GM23338 (cell line): Measurements from ENCODE around the gene IMMP2L. TPM values are rescaled to one million over a fixed set of nuclear protein-coding genes. Genes with fewer than 3 reads are reported as not detected.

ENCODE experiments used
- ATAC-seq: fragments of 200-7000 bp; cut with Tn5 transposase; 3 replicates; pipeline ENCODE4 v1.9.1; 2020
- DNase-seq: peaks from one replicate; pipeline ENCODE4 v3.0.0-alpha.2; 2015; ENCODE audit warnings: low spot score
- H2AFZ ChIP-seq: fragments of 200-600 bp; sonication (generic); 2 replicates; pipeline ENCODE4 v1.8.0; 2016; ENCODE audit warnings: antibody characterized with exemption, mild to moderate bottlenecking, moderate library complexity
- H3F3A ChIP-seq: fragments of 200-600 bp; sonication (generic); replicated peaks from 2 replicates; pipeline ENCODE4 v1.8.0; 2017; ENCODE audit warnings: antibody characterized with exemption, mixed run types, low read depth
- H3K27ac ChIP-seq: fragments of 200-600 bp; sonication (generic); 2 replicates; pipeline ENCODE4 v1.6.1; 2016; ENCODE audit warnings: low read depth
- H3K27me3 ChIP-seq: fragments of 200-600 bp; sonication (generic); 2 replicates; pipeline ENCODE4 v1.8.0; 2016; ENCODE audit warnings: mild to moderate bottlenecking, mixed run types, moderate library complexity; ENCODE audit not compliant: insufficient read depth
- H3K36me3 ChIP-seq: fragments of 200-600 bp; sonication (generic); 2 replicates; pipeline ENCODE4 v1.8.0; 2016; ENCODE audit warnings: mild to moderate bottlenecking; ENCODE audit not compliant: insufficient read depth
- H3K4me1 ChIP-seq: fragments of 200-600 bp; sonication (generic); 2 replicates; pipeline ENCODE4 v1.8.0; 2016; ENCODE audit warnings: mild to moderate bottlenecking, moderate library complexity; ENCODE audit not compliant: insufficient read depth
- H3K4me2 ChIP-seq: fragments of 200-600 bp; sonication (generic); 2 replicates; pipeline ENCODE4 v1.7.1; 2017; ENCODE audit warnings: mixed run types
- H3K4me3 ChIP-seq: fragments of 200-600 bp; sonication (generic); 2 replicates; pipeline ENCODE4 v1.6.1; 2016; ENCODE audit warnings: mixed run types
- H3K79me2 ChIP-seq: fragments of 200-600 bp; sonication (generic); replicated peaks from 2 replicates; pipeline ENCODE4 v1.8.0; 2017; ENCODE audit warnings: mild to moderate bottlenecking; ENCODE audit not compliant: insufficient read depth
- H3K9me2 ChIP-seq: fragments of 200-600 bp; sonication (generic); 2 replicates; pipeline ENCODE4 v1.8.0; 2017; ENCODE audit not compliant: insufficient read depth
- H4K20me1 ChIP-seq: fragments of 200-600 bp; sonication (generic); replicated peaks from 2 replicates; pipeline ENCODE4 v1.8.0; 2017; ENCODE audit warnings: mild to moderate bottlenecking; ENCODE audit not compliant: insufficient read depth
- H3K27ac Mint-ChIP-seq: 2 replicates; pipeline ENCODE4 v1.8.0; 2020; ENCODE audit warnings: inconsistent platforms, mild to moderate bottlenecking, moderate library complexity, mixed read lengths
- H3K27me3 Mint-ChIP-seq: 3 replicates; pipeline ENCODE4 v1.8.0; 2022; ENCODE audit warnings: low read depth, mild to moderate bottlenecking, moderate library complexity, mixed read lengths, inconsistent platforms; ENCODE audit not compliant: insufficient read depth, poor library complexity
- H3K36me3 Mint-ChIP-seq: 3 replicates; pipeline ENCODE4 v1.8.0; 2021; ENCODE audit warnings: low read depth, mild to moderate bottlenecking, inconsistent platforms, moderate library complexity, mixed read lengths
- H3K4me1 Mint-ChIP-seq: 3 replicates; pipeline ENCODE4 v1.8.0; 2020; ENCODE audit warnings: mild to moderate bottlenecking, inconsistent platforms, mixed read lengths
- H3K4me3 Mint-ChIP-seq: 3 replicates; pipeline ENCODE4 v1.8.0; 2021; ENCODE audit warnings: moderate library complexity, mild to moderate bottlenecking, inconsistent platforms, mixed read lengths
- H3K9me3 Mint-ChIP-seq: 3 replicates; pipeline ENCODE4 v1.8.0; 2020; ENCODE audit warnings: moderate library complexity, mild to moderate bottlenecking, inconsistent platforms, mixed read lengths
- CREB1 ChIP-seq: fragments of 250-450 bp; sonication (Bioruptor Pico); IDR thresholded peaks from 2 replicates; pipeline ENCODE4 v1.5.0; 2020; ENCODE audit warnings: low read depth, mild to moderate bottlenecking, moderate library complexity
- CTCF ChIP-seq, 2 experiments: fragments of 200-600 bp in 1 of 2; sonication (generic) in 1 of 2; conservative IDR thresholded peaks; 2 replicates each; pipeline versions ENCODE4 v1.5.1 to v1.6.1; 2016 to 2017; ENCODE audit warnings: antibody characterized with exemption in 2 of 2, low read depth in 2 of 2, mild to moderate bottlenecking in 2 of 2, moderate library complexity in 1 of 2
- ETS1 ChIP-seq: IDR thresholded peaks from 2 replicates; pipeline ENCODE4 v1.6.1; 2016; ENCODE audit warnings: antibody characterized with exemption
- EZH2 ChIP-seq: fragments of 200-600 bp; sonication (generic); IDR thresholded peaks from one replicate; pipeline ENCODE4 v1.8.0; 2017; ENCODE audit warnings: antibody characterized with exemption, mild to moderate bottlenecking, low read depth; ENCODE audit not compliant: unreplicated experiment
- EZH2phosphoT487 ChIP-seq: fragments of 200-600 bp; sonication (generic); IDR thresholded peaks from one replicate; pipeline ENCODE4 v1.8.1; 2018; ENCODE audit warnings: antibody characterized with exemption; ENCODE audit not compliant: unreplicated experiment
- JUNB ChIP-seq: IDR thresholded peaks from one replicate; pipeline ENCODE4 v1.6.1; 2016; ENCODE audit warnings: antibody characterized with exemption; ENCODE audit not compliant: unreplicated experiment
- NANOG ChIP-seq: IDR thresholded peaks from 2 replicates; pipeline ENCODE4 v1.6.1; 2016; ENCODE audit warnings: antibody characterized with exemption, borderline replicate concordance
- POLR2AphosphoS5 ChIP-seq: IDR thresholded peaks from 2 replicates; pipeline ENCODE4 v1.6.1; 2016; ENCODE audit warnings: antibody characterized with exemption, low read depth
- ZNF114 ChIP-seq: fragments of 250-450 bp; sonication (Bioruptor Pico); IDR thresholded peaks from 2 replicates; pipeline ENCODE4 v1.5.0; 2020; ENCODE audit warnings: mild to moderate bottlenecking, moderate library complexity
- ZNF331 ChIP-seq: fragments of 250-450 bp; sonication (Bioruptor Pico); IDR thresholded peaks from 2 replicates; pipeline ENCODE4 v1.5.0; 2020; ENCODE audit warnings: low read depth, mild to moderate bottlenecking, moderate library complexity
- ZNF462 ChIP-seq: fragments of 250-450 bp; sonication (Bioruptor Pico); IDR thresholded peaks from 2 replicates; pipeline ENCODE4 v1.5.0; 2020; ENCODE audit warnings: mild to moderate bottlenecking, moderate library complexity
- polyA plus RNA-seq: library from polyadenylated mRNA; unstranded; fragments of >200 nt; fragmentation: Nextera tagmentation; extraction: Ambion mirVana; gene quantifications from 2 replicates; pipeline ENCODE4 v1.2.1, GENCODE V29; 2016
- total RNA-seq: library from RNA; depleted of rRNA; stranded (reverse); fragments of >200 nt; shearing (Covaris generic); gene quantifications from 2 replicates; pipeline ENCODE4 v1.2.3, GENCODE V29; 2014

IMMP2L gene
- total and polyA plus RNA-seq, 2 experiments from 2014 or later: 7.3 to 14.0 TPM

GRCh38 chr7:111224354-111225231 lies 337.7 kb downstream of the IMMP2L start:
- Histone ChIP-seq H4K20me1 (no peaks in the 10 kb centered on the region), H3F3A (no peaks in the 10 kb centered on the region), H3K79me2 (no peaks in the 10 kb centered on the region), H2AFZ (no peak overlapping the region), H3K4me2 (no peak overlapping the region), H3K27ac (no peak overlapping the region), H3K4me1 (no peaks in the 10 kb centered on the region), H3K27me3 (no peaks in the 10 kb centered on the region), H3K4me3 (no peak overlapping the region), H3K36me3 (no peaks in the 10 kb centered on the region), H3K9me2 (no peaks in the 10 kb centered on the region)
- H3K4me1 Mint-ChIP-seq: no peaks in the 10 kb centered on the region; the same call in 2 of the 3 replicates
- H3K4me3 Mint-ChIP-seq: no peak overlapping the region
- no peak for TF ChIP-seq ZNF114 (CRISPR knock-in tag)
- TF ChIP-seq ETS1: no peak
- TF ChIP-seq NANOG: no peak
- no peak for TF ChIP-seq EZH2
- no peak for TF ChIP-seq JUNB
- no peak for TF ChIP-seq CTCF (conservative IDR thresholded peaks at IDR 0.05; ENCODE audit: low read depth in 2 of 2)
- TF ChIP-seq CREB1: no peak
- TF ChIP-seq ZNF331 (CRISPR knock-in tag): no peak
- TF ChIP-seq EZH2phosphoT487: no peak
- no peak for DNase-seq
- no peaks in the 10 kb centered on the region for H3K36me3 Mint-ChIP-seq
- no peaks in the 10 kb centered on the region for H3K9me3 Mint-ChIP-seq
- H3K27me3 Mint-ChIP-seq: no peaks in the 10 kb centered on the region
- no peak for ATAC-seq
- no peak overlapping the region for H3K27ac Mint-ChIP-seq

DNA sequence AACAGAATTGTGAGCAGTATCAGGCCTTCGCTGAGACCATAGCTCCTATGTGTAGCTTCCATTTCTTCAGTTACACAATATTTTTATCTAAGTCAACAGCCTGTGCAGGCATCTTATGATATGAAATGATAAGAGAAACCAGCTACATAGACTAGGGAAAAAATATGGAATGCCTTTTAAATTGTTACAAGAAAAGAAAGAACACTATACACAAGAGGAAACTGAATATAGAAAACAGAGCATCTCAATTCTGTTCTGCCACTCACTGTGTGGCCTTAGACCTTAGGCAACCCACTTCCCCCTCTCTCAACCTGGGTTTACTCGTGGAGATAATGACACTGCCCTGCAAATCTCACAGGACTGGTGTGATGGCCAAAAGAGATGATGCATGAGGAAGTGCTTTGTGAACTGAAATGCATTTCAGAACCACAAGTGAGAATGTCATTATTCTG lies 338.5 kb downstream of the IMMP2L start:
- Histone ChIP-seq H3K27ac (no peak overlapping the region), H3K9me2 (no peaks in the 10 kb centered on the region), H3K27me3 (no peaks in the 10 kb centered on the region), H4K20me1 (no peaks in the 10 kb centered on the region), H3K79me2 (no peaks in the 10 kb centered on the region), H3K36me3 (no peaks in the 10 kb centered on the region), H3K4me3 (no peak overlapping the region), H3F3A (no peaks in the 10 kb centered on the region), H3K4me2 (no peak overlapping the region), H2AFZ (no peak overlapping the region), H3K4me1 (no peaks in the 10 kb centered on the region)
- DNase-seq (no peak), ATAC-seq (no peak)
- no peaks in the 10 kb centered on the region for H3K36me3 Mint-ChIP-seq
- no peak overlapping the region for H3K4me3 Mint-ChIP-seq
- no peaks in the 10 kb centered on the region for H3K27me3 Mint-ChIP-seq
- no peak overlapping the region for H3K27ac Mint-ChIP-seq
- no peaks in the 10 kb centered on the region for H3K4me1 Mint-ChIP-seq
- H3K9me3 Mint-ChIP-seq: no peaks in the 10 kb centered on the region
- TF ChIP-seq EZH2: no peak
- TF ChIP-seq POLR2AphosphoS5: no peak
- no peak for TF ChIP-seq ZNF462 (CRISPR knock-in tag)
